H1 (cell line): Measurements from ENCODE around the gene PAAF1. TPM values are rescaled to one million over a fixed set of nuclear protein-coding genes. Genes with fewer than 3 reads are reported as not detected.

Experiments
- CTCF ChIA-PET: fragments of 300-600 bp; sonication (Branson Sonifier 250); formaldehyde crosslinking; loops from one replicate; lab custom pipeline; 2021; ENCODE audit not compliant: partially characterized antibody; lab: Charles Lee
- POLR2A ChIA-PET: fragments of 300-600 bp; sonication (Branson Sonifier 250); formaldehyde crosslinking; loops from one replicate; lab custom pipeline; 2021; ENCODE audit warnings: inconsistent platforms; ENCODE audit not compliant: partially characterized antibody; lab: Charles Lee
- DNase-seq, 2 experiments: peaks; one replicate each; pipeline versions ENCODE4 v3.0.0 to v3.0.0-alpha.2; 2010 to 2022; ENCODE audit warnings: low spot score in 2 of 2, low read depth in 1 of 2, mixed read lengths in 1 of 2
- FAIRE-seq: peaks from 2 replicates; lab custom pipeline; 2011; peaks lifted over from hg19 to GRCh38; lab: Jason Lieb, UNC
- H2AFZ ChIP-seq: 2 replicates; pipeline ENCODE4 v1.8.1; 2012; ENCODE audit warnings: low read length, inconsistent platforms
- H2AK5ac ChIP-seq: 2 replicates; pipeline ENCODE4 v1.6.1; 2013; ENCODE audit warnings: low read depth, low read length
- H2BK120ac ChIP-seq: replicated peaks from 2 replicates; pipeline ENCODE3; 2013; ENCODE audit warnings: low read depth, low read length, inconsistent platforms
- H2BK12ac ChIP-seq: 2 replicates; pipeline ENCODE4 v1.6.1; 2013; ENCODE audit warnings: low read depth, low read length
- H2BK15ac ChIP-seq: 2 replicates; pipeline ENCODE4 v1.6.1; 2013; ENCODE audit warnings: low read length
- H2BK20ac ChIP-seq: 2 replicates; pipeline ENCODE4 v1.6.1; 2013; ENCODE audit warnings: low read length
- H2BK5ac ChIP-seq: 2 replicates; pipeline ENCODE4 v1.6.1; 2013; ENCODE audit warnings: low read depth, low read length
- H3K14ac ChIP-seq: 2 replicates; pipeline ENCODE4 v1.6.1; 2013; ENCODE audit warnings: inconsistent platforms; ENCODE audit not compliant: insufficient read length
- H3K18ac ChIP-seq: 2 replicates; pipeline ENCODE4 v1.6.1; 2013; ENCODE audit warnings: low read length; ENCODE audit errors: extremely low read depth
- H3K23ac ChIP-seq: 2 replicates; pipeline ENCODE4 v1.6.1; 2013; ENCODE audit warnings: inconsistent platforms; ENCODE audit not compliant: insufficient read length
- H3K23me2 ChIP-seq: 2 replicates; pipeline ENCODE4 v1.6.1; 2013; ENCODE audit warnings: low read depth, low read length
- H3K27ac ChIP-seq: 2 replicates; pipeline ENCODE4 v1.6.1; 2011; ENCODE audit warnings: low read depth, low read length, inconsistent platforms
- H3K27me3 ChIP-seq, 4 experiments: replicated peaks in 1 of 4; 1 replicate in 1 of 4; 2 replicates in 3 of 4; pipeline versions ENCODE4 v1.6.1 to v1.8.1; 2011 to 2013; ENCODE audit warnings: low read length in 3 of 4, mild to moderate bottlenecking in 3 of 4, inconsistent platforms in 2 of 4, mixed read lengths in 2 of 4, moderate library complexity in 1 of 4; ENCODE audit not compliant: control insufficient read depth in 3 of 4, insufficient read depth in 3 of 4; ENCODE audit errors: extremely low read depth in 1 of 4
- H3K36me3 ChIP-seq, 4 experiments: 2 replicates each; pipeline versions ENCODE4 v1.6.1 to v1.8.1; 2011 to 2013; ENCODE audit warnings: mild to moderate bottlenecking in 4 of 4, low read length in 3 of 4, moderate library complexity in 2 of 4, control low read depth in 1 of 4, inconsistent platforms in 1 of 4; ENCODE audit not compliant: insufficient read depth in 4 of 4, control insufficient read depth in 2 of 4
- H3K4ac ChIP-seq: replicated peaks from 2 replicates; pipeline ENCODE3; 2013; ENCODE audit warnings: low read length, low read depth, mixed read lengths, inconsistent platforms; ENCODE audit not compliant: insufficient read length
- H3K4me1 ChIP-seq, 4 experiments: replicated peaks in 1 of 4; 1 replicate in 1 of 4; 2 replicates in 3 of 4; pipeline versions ENCODE4 v1.6.1 to v1.8.1; 2011 to 2013; ENCODE audit warnings: low read length in 3 of 4, inconsistent platforms in 2 of 4, mixed read lengths in 1 of 4; ENCODE audit not compliant: insufficient read depth in 4 of 4, control insufficient read depth in 3 of 4
- H3K4me2 ChIP-seq, 2 experiments: 2 replicates each; pipeline versions ENCODE4 v1.6.1 to v1.8.1; 2011 to 2013; ENCODE audit warnings: low read depth in 2 of 2, low read length in 2 of 2, control low read depth in 1 of 2, inconsistent platforms in 1 of 2, mild to moderate bottlenecking in 1 of 2; ENCODE audit not compliant: insufficient read depth in 1 of 2
- H3K4me3 ChIP-seq, 4 experiments: fragments of 200-600, 300-600 bp in 1 of 4; sonication (generic), shearing (Covaris generic), sonication (Bioruptor Twin) in 1 of 4; 2 replicates each; pipeline versions ENCODE4 v1.5.1 to v1.8.1; 2011 to 2016; ENCODE audit warnings: low read length in 4 of 4, low read depth in 3 of 4, control low read depth in 2 of 4, inconsistent platforms in 2 of 4, mild to moderate bottlenecking in 2 of 4, mixed read lengths in 1 of 4, moderate library complexity in 1 of 4; ENCODE audit not compliant: insufficient read depth in 2 of 4; ENCODE audit errors: extremely low read depth in 1 of 4
- H3K56ac ChIP-seq: replicated peaks from 2 replicates; pipeline ENCODE3; 2013; ENCODE audit warnings: low read depth, mild to moderate bottlenecking, mixed read lengths, low read length, inconsistent platforms; ENCODE audit not compliant: insufficient read length
- H3K79me1 ChIP-seq: 2 replicates; pipeline ENCODE4 v1.6.1; 2013; ENCODE audit warnings: low read depth, low read length, control low read depth
- H3K79me2 ChIP-seq, 2 experiments: 2 replicates each; pipeline versions ENCODE4 v1.6.1 to v1.8.1; 2012 to 2013; ENCODE audit warnings: low read length in 2 of 2, mild to moderate bottlenecking in 2 of 2, inconsistent platforms in 1 of 2; ENCODE audit not compliant: insufficient read depth in 2 of 2, control insufficient read depth in 1 of 2
- H3K9ac ChIP-seq, 4 experiments: replicated peaks in 1 of 4; 1 replicate in 1 of 4; 2 replicates in 3 of 4; pipeline versions ENCODE4 v1.6.1 to v1.8.1; 2011 to 2013; ENCODE audit warnings: low read depth in 3 of 4, low read length in 3 of 4, control low read depth in 2 of 4, mild to moderate bottlenecking in 2 of 4, moderate library complexity in 2 of 4, inconsistent platforms in 1 of 4; ENCODE audit errors: extremely low read depth in 1 of 4
- H3K9me3 ChIP-seq, 2 experiments: 2 replicates each; pipeline versions ENCODE4 v1.6.1 to v1.8.1; 2012 to 2013; ENCODE audit warnings: mild to moderate bottlenecking in 2 of 2, moderate library complexity in 2 of 2, control low read depth in 1 of 2, inconsistent platforms in 1 of 2, low read depth in 1 of 2, low read length in 1 of 2, mixed read lengths in 1 of 2; ENCODE audit not compliant: insufficient read depth in 2 of 2
- H4K20me1 ChIP-seq, 2 experiments: replicated peaks in 1 of 2; 2 replicates each; pipeline versions ENCODE3 to v1.8.1; 2011 to 2013; ENCODE audit warnings: inconsistent platforms in 2 of 2, low read length in 2 of 2, mild to moderate bottlenecking in 1 of 2; ENCODE audit not compliant: insufficient read depth in 2 of 2, control insufficient read depth in 1 of 2
- H4K5ac ChIP-seq: 2 replicates; pipeline ENCODE4 v1.6.1; 2013; ENCODE audit warnings: low read length, low read depth, mixed read lengths, inconsistent platforms; ENCODE audit not compliant: insufficient read length
- H4K8ac ChIP-seq: 2 replicates; pipeline ENCODE4 v1.8.0; 2013; ENCODE audit warnings: mild to moderate bottlenecking, moderate library complexity, low read length, inconsistent platforms; ENCODE audit not compliant: insufficient read depth; ENCODE audit errors: extremely low read depth
- H4K91ac ChIP-seq: replicated peaks from 2 replicates; pipeline ENCODE3; 2013; ENCODE audit warnings: low read length, mixed read lengths, inconsistent platforms; ENCODE audit not compliant: insufficient read length
- NRF1 ChIP-seq: IDR thresholded peaks from 2 replicates; pipeline ENCODE4 v1.6.1; 2011; ENCODE audit warnings: mild to moderate bottlenecking, low read depth, low read length, improper control_type of control experiment
- RFX5 ChIP-seq: IDR thresholded peaks from 2 replicates; pipeline ENCODE4 v1.6.1; 2011; ENCODE audit warnings: low read depth, low read length, improper control_type of control experiment, borderline replicate concordance
- TCF12 ChIP-seq: IDR thresholded peaks from 2 replicates; pipeline ENCODE4 v1.6.1; 2011; ENCODE audit warnings: low read depth, mild to moderate bottlenecking, low read length
- WGBS, 2 experiments: shearing (Covaris generic) in 1 of 2; methylation state at CpG; one replicate each; pipeline versions ENCODE4 v1.1.6 to v1.1.7; 2013 to 2015; ENCODE audit warnings: low lambda C conversion rate in 2 of 2, mixed read lengths in 2 of 2, inconsistent platforms in 1 of 2, low coverage in 1 of 2, missing lambda C conversion rate in 1 of 2; ENCODE audit not compliant: insufficient replicate concordance in 2 of 2, insufficient coverage in 1 of 2, insufficient read length in 1 of 2; ENCODE audit errors: extremely low coverage in 1 of 2, missing lambda C conversion rate in 1 of 2; 5-methylcytosine and 5-hydroxymethylcytosine counted together
- polyA plus RNA-seq, 7 experiments: library from polyadenylated mRNA; depleted of rRNA in 3 of 7; stranded (reverse) in 5 of 7; unstranded in 2 of 7; fragments of >200 nt in 5 of 7; fragments of 200-250 nt in 2 of 7; gene quantifications; 1 replicate in 5 of 7; 2 replicates in 1 of 7; 4 replicates in 1 of 7; pipeline versions ENCODE4 v1.2.1 to v1.2.3, GENCODE V29; 2011 to 2013; ENCODE audit warnings: missing spikeins in 2 of 7, mixed read lengths in 2 of 7
- total RNA-seq: library from RNA; stranded (reverse); fragmentation: NEBNext Ultra II Directional; extraction: Animal tissue kit (Norgen Biotek cat#: 25700); gene quantifications from 2 replicates; pipeline ENCODE4 v1.2.1, GENCODE V29; 2021
- TF ChIP-seq, protein P1 (sequence below): IDR thresholded peaks from 2 replicates; pipeline ENCODE4 v1.6.1; 2012; ENCODE audit warnings: inconsistent platforms

Gene PAAF1
- total and polyA plus RNA-seq, 2 of the 8 experiments (the other 6 are each of a cell fraction or from before 2014, with no cell fraction given), result 24.4 to 28.8 TPM

DNA sequence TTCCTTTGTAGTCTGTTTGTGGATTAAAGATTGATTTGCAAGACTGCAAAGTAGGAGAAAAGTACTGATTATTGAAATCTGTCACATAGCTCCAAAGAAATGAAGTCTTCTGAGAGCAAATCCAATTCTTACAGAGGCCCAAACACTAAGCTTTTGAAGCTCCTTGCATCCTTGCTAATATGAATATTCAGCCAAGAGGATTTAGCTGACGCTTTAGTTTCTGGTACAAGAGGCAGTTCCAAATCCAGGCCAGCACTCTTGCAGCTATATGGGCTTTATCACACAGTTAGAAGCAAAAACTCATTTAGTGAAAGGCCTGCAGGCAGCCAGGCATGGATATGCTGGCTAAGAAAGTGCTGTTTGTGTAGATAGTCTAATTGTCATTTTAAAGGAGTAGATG, 12.7 kb downstream of the PAAF1 start:
- Histone ChIP-seq H3K27ac (no peak overlapping the region), H3K4me3 (no peak overlapping the region), H3K27me3 (no peaks in the 10 kb centered on the region), H4K20me1 (no peaks in the 10 kb centered on the region), H3K9ac (peak overlapping the region in 1 of 4 experiments; percentile 13; a peak in 1 of 7 replicates), H3K4ac (no peak overlapping the region), H2AFZ (no peak overlapping the region), H3K18ac (no peak overlapping the region), H2BK120ac (no peak overlapping the region), H3K79me2 (no peaks in the 10 kb centered on the region), H2BK12ac (no peak overlapping the region), H3K9me3 (no peaks in the 10 kb centered on the region), H4K91ac (no peak overlapping the region), H3K56ac (no peak overlapping the region), H3K23ac (no peak overlapping the region), H4K5ac (no peak overlapping the region), H2AK5ac (no peak overlapping the region), H3K79me1 (no peaks in the 10 kb centered on the region), H3K36me3 (peaks cover 0 to 22% (median 0%) of the 10 kb centered on the region in 4 experiments; a peak in 2 of 8 replicates), H2BK20ac (no peak overlapping the region), H3K4me2 (no peak overlapping the region), H3K14ac (no peak overlapping the region), H3K4me1 (no peaks in the 10 kb centered on the region), H2BK15ac (no peak overlapping the region), H2BK5ac (no peak overlapping the region), H3K23me2 (no peaks in the 10 kb centered on the region), H4K8ac (no peak overlapping the region)
- WGBS, 2 experiments, result 83% methylated on average over 1 of the region's 1 CpG; no CpG with 5 or more reads in 1 of the 2 experiments
- CTCF ChIA-PET, result interaction anchor here (1.4 kb wide), 1 partner anchor 18 kb away, joined by 4 read pairs; no protein-coding TSS in a partner anchor
- FAIRE-seq, result no peak
- DNase-seq, result no peak
- TF ChIP-seq RFX5 (no peak), TCF12 (no peak), NRF1 (no peak)
- TF ChIP-seq, protein P1, sequence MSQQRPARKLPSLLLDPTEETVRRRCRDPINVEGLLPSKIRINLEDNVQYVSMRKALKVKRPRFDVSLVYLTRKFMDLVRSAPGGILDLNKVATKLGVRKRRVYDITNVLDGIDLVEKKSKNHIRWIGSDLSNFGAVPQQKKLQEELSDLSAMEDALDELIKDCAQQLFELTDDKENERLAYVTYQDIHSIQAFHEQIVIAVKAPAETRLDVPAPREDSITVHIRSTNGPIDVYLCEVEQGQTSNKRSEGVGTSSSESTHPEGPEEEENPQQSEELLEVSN, result no peak
- POLR2A ChIA-PET, result interaction anchor here (1.1 kb wide), 1 partner anchor 11 kb away, joined by 3 read pairs; no protein-coding TSS in a partner anchor
